D721Med (cell line): ENCODE measurements around the gene ZYG11B.
"Not testable (repeated sequence)": the region's sequence is repeated elsewhere in the genome, so short reads cannot be mapped to it uniquely, and the experiment has no call there.

Experiments used
- DNase-seq: peaks from one replicate; pipeline ENCODE4 v3.0.0; 2011; ENCODE audit warnings: low spot score; ENCODE audit not compliant: insufficient read length
- FAIRE-seq: peaks from 2 replicates; lab custom pipeline; 2011; peaks lifted over from hg19 to GRCh38; lab: Jason Lieb, UNC
- TF ChIP-seq, protein P1 (sequence below): IDR thresholded peaks from 2 replicates; pipeline ENCODE4 v1.5.1; 2012; ENCODE audit warnings: mild to moderate bottlenecking, control low read depth; ENCODE audit not compliant: insufficient read depth; ENCODE audit errors: missing control alignments

Gene ZYG11B

DNA sequence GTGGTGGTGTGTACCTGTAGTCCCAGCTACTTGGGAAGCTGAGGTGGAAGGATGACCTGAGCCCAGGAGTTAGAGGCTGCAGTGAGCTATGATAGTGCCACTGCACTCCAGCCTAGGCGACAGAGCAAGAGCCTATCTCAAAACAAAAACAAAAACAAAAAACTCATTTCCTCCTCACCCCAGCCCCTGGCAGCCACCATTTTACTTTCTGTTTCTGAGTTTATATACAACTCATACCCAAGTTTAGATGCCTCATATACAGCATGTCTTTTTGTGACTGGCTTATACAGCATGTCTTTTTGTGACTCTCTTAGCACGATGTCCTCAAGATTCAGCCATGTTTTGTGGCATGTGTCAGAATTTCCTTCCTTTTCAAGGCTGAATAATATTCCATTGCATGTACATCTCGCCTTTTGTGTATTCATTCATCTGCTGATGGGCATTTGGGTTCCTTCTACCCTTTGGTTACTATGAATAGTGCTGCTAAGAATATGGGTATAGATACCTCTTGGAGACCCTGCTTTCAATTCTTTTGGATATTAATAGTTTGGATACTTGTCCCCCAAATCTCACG, 42.8 kb upstream of the ZYG11B start:
- DNase-seq, result no peak
- no peak for FAIRE-seq
- TF ChIP-seq, protein P1, sequence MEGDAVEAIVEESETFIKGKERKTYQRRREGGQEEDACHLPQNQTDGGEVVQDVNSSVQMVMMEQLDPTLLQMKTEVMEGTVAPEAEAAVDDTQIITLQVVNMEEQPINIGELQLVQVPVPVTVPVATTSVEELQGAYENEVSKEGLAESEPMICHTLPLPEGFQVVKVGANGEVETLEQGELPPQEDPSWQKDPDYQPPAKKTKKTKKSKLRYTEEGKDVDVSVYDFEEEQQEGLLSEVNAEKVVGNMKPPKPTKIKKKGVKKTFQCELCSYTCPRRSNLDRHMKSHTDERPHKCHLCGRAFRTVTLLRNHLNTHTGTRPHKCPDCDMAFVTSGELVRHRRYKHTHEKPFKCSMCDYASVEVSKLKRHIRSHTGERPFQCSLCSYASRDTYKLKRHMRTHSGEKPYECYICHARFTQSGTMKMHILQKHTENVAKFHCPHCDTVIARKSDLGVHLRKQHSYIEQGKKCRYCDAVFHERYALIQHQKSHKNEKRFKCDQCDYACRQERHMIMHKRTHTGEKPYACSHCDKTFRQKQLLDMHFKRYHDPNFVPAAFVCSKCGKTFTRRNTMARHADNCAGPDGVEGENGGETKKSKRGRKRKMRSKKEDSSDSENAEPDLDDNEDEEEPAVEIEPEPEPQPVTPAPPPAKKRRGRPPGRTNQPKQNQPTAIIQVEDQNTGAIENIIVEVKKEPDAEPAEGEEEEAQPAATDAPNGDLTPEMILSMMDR, result no peak

DNA sequence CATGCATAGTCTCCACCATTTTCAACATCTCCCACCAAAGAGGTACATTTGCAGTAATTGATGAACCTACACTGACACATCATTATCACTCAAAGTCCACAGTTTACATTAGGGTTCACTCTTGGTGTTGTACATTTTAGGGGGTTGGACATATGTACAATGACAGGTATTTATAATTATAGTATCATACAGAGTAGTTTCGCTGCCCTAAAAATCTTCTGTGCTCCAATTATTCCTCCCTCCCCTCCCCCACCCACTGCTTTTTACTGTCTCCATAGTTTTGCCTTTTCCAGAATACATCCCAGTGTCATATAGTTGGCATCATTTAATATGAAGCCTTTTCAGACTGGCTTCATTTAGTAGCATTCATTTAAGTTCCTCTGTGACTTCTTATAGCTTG, 41.7 kb upstream of the ZYG11B start:
- TF ChIP-seq, protein P1, result no peak
- DNase-seq (no peak), FAIRE-seq (no peak)

DNA sequence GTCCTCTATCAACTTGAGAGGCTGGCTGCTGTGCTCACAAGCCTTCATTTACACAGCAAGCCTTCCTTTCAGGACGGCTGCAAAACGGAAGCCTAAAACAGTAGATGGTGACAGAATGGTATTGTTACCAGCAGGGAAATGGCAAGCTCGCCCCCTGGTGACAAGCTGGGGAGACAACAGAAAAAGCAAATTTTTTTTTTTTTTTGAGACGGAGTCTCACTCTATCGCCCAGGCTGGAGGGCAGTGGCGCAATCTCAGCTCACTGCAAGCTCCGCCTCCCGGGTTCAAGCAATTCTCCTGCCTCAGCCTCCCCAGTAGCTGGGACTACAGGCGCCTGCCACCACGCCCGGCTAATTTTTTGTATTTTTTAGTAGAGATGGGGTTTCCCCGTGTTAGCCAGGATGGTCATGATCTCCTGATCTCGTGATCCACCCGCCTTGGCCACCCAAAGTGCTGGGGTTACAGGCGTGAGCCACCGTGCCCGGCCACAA, 39.9 kb upstream of the ZYG11B start:
- TF ChIP-seq, protein P1, result peak; percentile 82
- FAIRE-seq, result not testable (repeated sequence)
- peak; percentile 59 for DNase-seq

DNA sequence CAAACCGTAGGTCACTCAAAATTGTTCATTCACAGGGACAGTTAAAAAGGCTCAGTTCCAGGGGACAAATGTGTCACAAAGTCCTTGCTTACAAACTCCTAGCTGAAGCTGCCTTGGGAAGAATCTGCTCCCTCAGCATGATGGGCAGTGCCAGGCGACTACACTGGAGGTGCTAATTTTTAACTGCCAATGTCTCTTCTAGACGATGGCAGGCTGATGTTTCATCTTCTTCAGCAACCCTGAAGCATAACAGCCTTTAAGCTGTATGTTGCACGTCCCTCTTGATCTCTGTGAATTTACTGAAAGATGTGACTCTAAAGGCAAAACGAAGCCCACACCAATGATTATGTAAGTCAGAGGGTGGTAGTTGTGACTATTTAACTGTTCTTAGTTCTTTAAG, 39.4 kb upstream of the ZYG11B start:
- DNase-seq, result no peak
- FAIRE-seq, result no peak
- TF ChIP-seq, protein P1, result no peak

DNA sequence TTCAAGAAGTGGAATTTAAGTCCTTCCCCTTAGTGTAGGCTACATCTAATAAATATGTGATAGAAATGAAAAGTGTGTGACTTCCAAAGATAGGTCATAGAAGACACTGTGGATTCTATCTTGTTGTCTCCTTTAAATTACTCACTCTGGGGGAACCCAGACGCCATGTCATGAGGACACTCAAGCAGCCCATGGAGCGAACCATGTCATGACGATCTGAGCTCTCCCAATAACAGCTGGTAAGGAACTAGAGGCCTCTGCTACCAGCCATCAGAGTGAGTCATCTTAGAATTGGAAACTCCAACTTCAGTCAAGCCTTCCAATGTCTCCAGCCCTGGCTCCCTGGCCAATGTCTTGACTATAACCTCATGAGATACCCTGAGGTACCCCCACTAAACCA, 34.4 kb upstream of the ZYG11B start:
- DNase-seq (no peak), FAIRE-seq (no peak)
- TF ChIP-seq, protein P1, result no peak

DNA sequence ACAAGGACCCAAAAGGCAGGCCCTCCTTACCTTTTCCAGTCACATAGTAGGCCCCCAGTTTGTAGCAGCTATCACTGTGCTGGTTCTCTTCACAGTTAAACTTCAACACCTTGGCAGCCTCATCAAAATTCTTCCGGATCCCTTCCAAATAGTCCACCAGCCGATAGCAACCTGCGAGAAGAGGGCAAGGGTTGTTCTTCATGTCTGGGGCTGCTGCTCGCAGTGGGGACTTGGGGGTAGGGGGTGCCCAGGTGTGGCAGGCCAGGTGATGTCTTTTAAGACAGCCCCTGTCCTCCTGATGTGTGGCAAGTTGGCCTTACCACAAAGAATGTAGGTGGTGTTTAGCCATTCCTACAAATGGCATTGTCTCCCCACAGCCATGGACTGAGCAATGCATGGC, 33.6 kb upstream of the ZYG11B start:
- TF ChIP-seq, protein P1, result no peak
- no peak for FAIRE-seq
- no peak for DNase-seq

DNA sequence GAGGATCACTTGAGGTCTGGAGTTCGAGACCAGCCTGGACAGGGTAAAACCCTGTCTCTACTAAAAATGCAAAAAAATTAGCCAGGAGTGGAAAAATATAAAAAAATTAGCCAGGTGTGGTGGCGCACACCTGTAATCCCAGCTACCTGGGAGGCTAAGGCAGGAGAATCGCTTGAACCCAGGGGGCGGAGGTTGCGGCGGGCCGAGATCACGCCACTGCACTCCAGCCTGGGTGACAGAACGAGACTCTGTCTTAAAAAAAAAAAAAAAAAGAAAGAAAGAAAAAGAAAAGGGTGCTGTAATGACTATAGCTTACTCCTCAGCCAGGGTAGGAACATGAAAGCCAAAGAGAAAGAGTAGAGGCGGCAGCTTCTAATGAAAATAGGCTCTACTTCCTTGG, 32.9 kb upstream of the ZYG11B start:
- not testable (repeated sequence) for FAIRE-seq, DNase-seq
